Measurements from ENCODE around the gene ZNF850. TPM values are rescaled to one million over a fixed set of nuclear protein-coding genes. Genes with fewer than 3 reads are reported as not detected.
"Not testable (repeated sequence)": the region's sequence is repeated elsewhere in the genome, so short reads cannot be mapped to it uniquely, and the experiment has no call there.

Gene ZNF850
- total RNA-seq, 6 experiments from 2014 or later: 1.7 to 2.5 (median 1.9) TPM

- Mint-ChIP-seq H3K27me3 (ENCODE audit: insufficient read depth) (no peaks in the 10 kb centered on the region), H3K4me1 (ENCODE audit: low read depth) (no peaks in the 10 kb centered on the region), H3K9me3 (peaks cover 95% of the 10 kb centered on the region), H3K36me3 (ENCODE audit: low read depth) (peaks cover 85% of the 10 kb centered on the region), H3K27ac (no peak overlapping the region), H3K4me3 (no peak overlapping the region)
- no peak for TF ChIP-seq CTCF (IDR thresholded peaks at IDR 0.05)
- no peak for DNase-seq
Measured at GRCh38 chr19:36750066-36750691, 22.4 kb downstream of the ZNF850 start.

GRCh38 chr19:36749613-36750012 is 23.0 kb downstream of the ZNF850 start:
- H3K4me1 Mint-ChIP-seq (ENCODE audit: low read depth); H3K4me3 Mint-ChIP-seq; H3K27ac Mint-ChIP-seq; DNase-seq; H3K27me3 Mint-ChIP-seq (ENCODE audit: insufficient read depth): not testable (repeated sequence)
- Mint-ChIP-seq H3K36me3 (ENCODE audit: low read depth) (peaks cover 85% of the 10 kb centered on the region), H3K9me3 (peaks cover 95% of the 10 kb centered on the region)

- Mint-ChIP-seq H3K27me3 (ENCODE audit: insufficient read depth) (no peaks in the 10 kb centered on the region), H3K27ac (no peak overlapping the region), H3K9me3 (peaks cover 93% of the 10 kb centered on the region), H3K4me3 (no peak overlapping the region), H3K4me1 (ENCODE audit: low read depth) (no peaks in the 10 kb centered on the region), H3K36me3 (ENCODE audit: low read depth) (peaks cover 82% of the 10 kb centered on the region)
- no peak for TF ChIP-seq CTCF (IDR thresholded peaks at IDR 0.05)
- no peak for DNase-seq
Measured at GRCh38 chr19:36748431-36749275, 24.0 kb downstream of the ZNF850 start.

GRCh38 chr19:36747750-36748149 is 24.9 kb downstream of the ZNF850 start:
- H3K4me3 Mint-ChIP-seq: no peak overlapping the region
- peaks cover 97% of the 10 kb centered on the region for H3K9me3 Mint-ChIP-seq
- no peaks in the 10 kb centered on the region for H3K4me1 Mint-ChIP-seq (ENCODE audit: low read depth)
- no peak for TF ChIP-seq CTCF (IDR thresholded peaks at IDR 0.05)
- DNase-seq: no peak
- no peaks in the 10 kb centered on the region for H3K27me3 Mint-ChIP-seq (ENCODE audit: insufficient read depth)
- no peak overlapping the region for H3K27ac Mint-ChIP-seq
- peaks cover 81% of the 10 kb centered on the region for H3K36me3 Mint-ChIP-seq (ENCODE audit: low read depth)

- peaks cover under 1% of the 10 kb centered on the region; the same call in 1 of the 2 replicates for H3K27me3 Mint-ChIP-seq (ENCODE audit: insufficient read depth)
- no peak overlapping the region for H3K4me3 Mint-ChIP-seq
- no peak for TF ChIP-seq CTCF (IDR thresholded peaks at IDR 0.05)
- H3K36me3 Mint-ChIP-seq (ENCODE audit: low read depth): peaks cover 77% of the 10 kb centered on the region
- DNase-seq: no peak
- H3K4me1 Mint-ChIP-seq (ENCODE audit: low read depth): no peaks in the 10 kb centered on the region
- no peak overlapping the region for H3K27ac Mint-ChIP-seq
- H3K9me3 Mint-ChIP-seq: peaks cover 97% of the 10 kb centered on the region
Measured at GRCh38 chr19:36745870-36746269, 26.7 kb downstream of the ZNF850 start.

GRCh38 chr19:36736166-36736565 is 36.4 kb downstream of the ZNF850 start:
- not testable (repeated sequence) for H3K4me1 Mint-ChIP-seq (ENCODE audit: low read depth); H3K4me3 Mint-ChIP-seq; DNase-seq; H3K27me3 Mint-ChIP-seq (ENCODE audit: insufficient read depth); H3K27ac Mint-ChIP-seq
- Mint-ChIP-seq H3K9me3 (peaks cover 98% of the 10 kb centered on the region), H3K36me3 (ENCODE audit: low read depth) (peaks cover 76% of the 10 kb centered on the region)

Data from HFFc6 (cell line).